GM19328 (cell line): ENCODE measurements around the gene CD38.

Experiments used
- ATAC-seq: cut with Tn5 transposase; IDR thresholded peaks from one replicate; pipeline ENCODE4 v1.9.1; 2021; ENCODE audit warnings: mild to moderate bottlenecking, moderate library complexity; ENCODE audit not compliant: unreplicated experiment

Gene CD38

DNA sequence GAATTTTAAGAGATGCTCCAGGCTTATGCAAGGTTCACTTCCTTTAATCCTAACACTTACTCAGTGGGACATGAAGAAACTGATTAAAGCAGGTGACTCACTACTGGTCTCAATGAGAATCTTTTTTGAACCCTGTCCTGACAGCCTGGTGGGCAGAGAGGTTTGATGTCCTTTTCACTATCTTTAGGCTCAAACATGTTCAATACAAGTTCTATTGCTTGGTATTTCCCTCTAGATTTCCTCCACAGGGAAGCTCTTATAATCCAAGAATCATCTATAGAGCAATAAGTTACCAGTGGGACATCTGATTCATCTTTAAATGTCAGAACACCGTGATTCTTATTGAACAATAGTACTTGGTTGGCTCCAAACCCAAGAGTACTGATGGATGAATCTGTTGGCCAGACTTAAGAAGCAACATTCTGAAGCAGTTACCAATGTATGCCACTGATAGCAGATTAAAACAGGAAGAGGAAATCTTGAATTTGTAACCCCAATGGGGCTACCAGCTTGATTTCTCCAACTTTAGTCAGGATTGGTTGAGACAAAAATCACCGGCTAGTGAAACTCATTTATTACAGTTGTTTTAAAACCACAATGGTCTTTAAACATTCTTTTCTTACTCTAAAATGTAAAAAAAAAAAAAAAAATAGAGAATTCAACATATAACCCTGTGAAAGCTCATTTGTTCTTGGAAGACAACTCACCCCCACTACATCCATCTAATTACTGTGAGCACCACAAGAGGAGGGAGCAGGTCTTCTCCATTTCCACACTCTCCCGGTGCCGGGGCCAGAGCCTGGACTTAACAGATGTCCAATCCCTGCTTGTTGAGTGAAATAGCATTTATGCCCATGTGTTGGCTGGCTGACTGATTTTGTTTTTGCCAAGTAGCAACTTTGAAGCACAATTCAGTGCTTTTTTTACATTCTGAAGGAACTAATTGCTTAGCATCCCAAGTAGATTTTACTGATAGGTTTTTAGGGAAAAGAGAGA lies 117.1 kb downstream of the CD38 start:
- ATAC-seq, result no peak

DNA sequence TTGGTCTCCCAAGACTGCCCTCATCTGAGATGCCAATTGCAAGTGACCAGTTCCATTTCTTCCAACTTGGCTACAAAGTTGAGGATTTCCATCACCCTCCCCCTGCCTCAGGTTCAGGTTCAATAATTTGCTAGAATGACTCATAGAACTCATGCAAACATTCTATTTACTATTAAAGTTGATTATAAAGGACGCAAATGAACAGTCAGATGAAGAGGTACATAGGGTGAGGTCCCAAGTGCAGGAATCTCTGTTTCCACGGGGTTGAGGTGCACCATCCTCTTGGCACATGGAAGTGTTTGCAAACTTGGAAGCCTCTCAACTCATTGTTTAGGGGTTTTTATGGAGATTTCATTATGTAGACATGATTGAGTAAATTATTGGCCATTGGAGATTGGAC lies 119.4 kb downstream of the CD38 start:
- ATAC-seq, result no peak

DNA sequence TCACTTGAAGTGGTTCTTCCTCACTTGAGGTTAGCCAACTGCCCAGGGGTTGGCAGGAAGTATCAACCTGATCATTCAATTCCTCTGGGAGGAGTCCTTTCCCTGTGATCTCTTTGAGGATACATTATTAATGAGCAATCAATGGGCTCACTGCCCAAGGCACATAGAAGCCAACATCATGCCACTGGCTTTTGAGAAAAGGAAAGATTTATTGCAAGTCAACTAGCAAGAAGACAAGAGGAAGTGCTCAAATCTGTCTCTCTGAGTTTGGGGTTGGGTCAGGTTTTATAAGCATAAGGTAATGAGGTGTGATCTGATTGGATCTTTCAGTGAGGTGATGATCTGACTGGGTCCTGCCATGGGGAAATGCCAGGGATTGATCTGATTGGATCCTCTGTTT lies 120.8 kb downstream of the CD38 start:
- no peak for ATAC-seq

DNA sequence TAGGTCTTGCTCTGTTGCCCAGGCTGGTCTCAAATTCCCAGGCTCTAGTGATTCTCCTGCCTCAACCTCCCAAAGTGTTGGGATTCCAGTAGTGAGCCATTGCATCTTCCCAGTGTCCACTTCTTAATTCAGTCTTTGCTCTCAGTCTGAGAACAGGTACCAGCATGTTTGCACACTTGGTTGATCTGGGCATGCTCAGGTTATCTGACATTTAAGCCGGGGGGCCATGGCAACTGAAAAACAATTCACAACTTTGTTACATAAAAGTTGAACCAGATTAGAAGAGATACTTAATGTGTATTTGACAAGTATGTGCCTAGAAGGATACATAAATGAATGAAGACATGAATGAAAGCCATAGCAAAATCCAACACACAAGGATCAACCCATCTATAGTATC lies 121.4 kb downstream of the CD38 start:
- no peak for ATAC-seq

DNA sequence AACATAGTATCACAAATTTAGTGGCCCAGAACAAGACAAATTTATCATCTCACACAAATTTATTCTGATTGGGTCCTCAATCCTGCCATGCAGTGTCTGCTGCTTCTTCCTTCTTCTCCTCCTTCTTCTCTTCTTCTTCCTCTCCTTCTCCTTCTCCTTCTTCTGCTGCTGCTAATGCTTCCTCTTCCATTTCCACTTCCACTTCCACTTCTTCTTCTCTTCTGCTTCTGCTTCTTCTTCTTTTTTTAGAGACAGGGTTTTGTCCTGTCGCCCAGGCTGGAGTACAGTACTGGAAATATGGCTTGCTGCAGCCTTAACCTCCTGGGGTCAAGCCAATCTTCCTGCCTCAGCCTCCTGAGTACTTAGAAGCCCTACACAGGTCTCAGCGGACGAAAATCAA lies 122.9 kb downstream of the CD38 start:
- no peak for ATAC-seq

DNA sequence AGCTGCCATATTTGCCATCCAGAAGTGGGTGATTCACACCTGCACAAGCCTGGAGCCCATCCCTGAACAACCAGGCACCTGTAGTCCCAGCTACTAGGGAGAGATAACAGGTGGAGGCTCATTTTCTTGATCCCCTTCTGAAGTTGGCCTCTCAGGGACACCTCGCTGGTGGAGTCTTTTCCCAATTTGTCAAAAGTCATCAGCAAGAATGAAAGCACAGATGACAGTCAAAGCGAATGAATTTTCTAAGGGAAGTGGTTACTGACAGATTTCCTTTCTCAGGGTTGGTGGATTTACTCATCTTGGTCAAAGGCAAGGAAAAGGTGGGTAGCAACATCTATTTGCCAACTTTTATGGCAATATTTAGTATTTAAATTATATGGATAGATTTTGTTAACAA lies 123.9 kb downstream of the CD38 start:
- ATAC-seq, result no peak

DNA sequence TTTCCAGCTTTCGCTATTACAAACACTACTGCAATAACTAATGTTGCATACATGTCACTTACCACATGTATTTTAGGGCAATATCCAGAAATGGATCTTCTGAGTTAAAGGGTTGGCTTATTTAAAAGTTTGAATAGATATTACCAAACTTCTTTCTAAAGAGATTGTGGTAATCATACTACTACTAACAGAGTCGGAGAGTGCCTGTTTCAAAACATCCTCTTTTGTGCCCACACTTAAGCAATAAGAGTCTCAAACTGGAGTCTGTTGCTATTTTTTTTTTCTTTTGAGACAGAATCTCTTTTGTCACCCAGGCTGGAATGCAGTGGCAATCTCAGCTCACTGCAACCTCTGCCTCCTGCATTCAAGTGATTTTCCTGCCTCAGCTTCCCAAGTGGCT lies 124.6 kb downstream of the CD38 start:
- no peak for ATAC-seq
